Activated T-cell treated with anti-CD3 and anti-CD28 coated beads, Interleukin-2, amount 50 U/mL, for 24 hours (primary cell): Measurements from ENCODE around the gene ANO4.
"Not testable (repeated sequence)": the region's sequence is repeated elsewhere in the genome, so short reads cannot be mapped to it uniquely, and the experiment has no call there.

Source experiments
- DNase-seq: peaks from one replicate; pipeline ENCODE4 v3.0.0-alpha.2; 2020
- H3K27ac Mint-ChIP-seq: 2 replicates; pipeline ENCODE4 v1.8.0; 2020; ENCODE audit warnings: mild to moderate bottlenecking, mixed read lengths
- H3K27me3 Mint-ChIP-seq: 2 replicates; pipeline ENCODE4 v1.8.0; 2020; ENCODE audit warnings: mixed read lengths
- H3K36me3 Mint-ChIP-seq: 2 replicates; pipeline ENCODE4 v1.8.0; 2020; ENCODE audit warnings: low read depth, mixed read lengths
- H3K4me1 Mint-ChIP-seq: 2 replicates; pipeline ENCODE4 v1.8.0; 2020; ENCODE audit warnings: low read depth, mixed read lengths
- H3K4me3 Mint-ChIP-seq: 2 replicates; pipeline ENCODE4 v1.8.0; 2020; ENCODE audit warnings: mild to moderate bottlenecking, moderate library complexity, mixed read lengths
- H3K9me3 Mint-ChIP-seq: 2 replicates; pipeline ENCODE4 v1.8.0; 2020; ENCODE audit warnings: mixed read lengths

ANO4 gene

DNA sequence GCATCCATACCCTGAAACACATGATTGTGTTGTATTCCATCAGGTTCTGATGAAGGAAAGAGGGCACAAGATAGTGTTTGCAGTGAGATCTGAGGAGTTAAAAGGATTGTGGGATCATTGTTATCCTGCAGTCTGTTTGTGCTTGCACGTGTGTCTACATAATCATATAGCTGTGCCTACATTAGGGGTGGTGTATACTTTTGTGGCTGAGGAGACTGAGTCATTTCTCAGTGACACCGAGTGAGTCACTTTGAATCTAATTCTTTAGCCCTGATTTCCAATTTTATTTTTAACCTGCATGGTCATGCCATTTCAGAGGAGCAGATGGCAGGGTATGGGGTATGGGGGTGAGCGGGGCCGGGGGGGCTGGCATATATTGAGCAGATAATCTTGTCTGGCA is 133.2 kb downstream of the ANO4 start:
- no peak overlapping the region for H3K27ac Mint-ChIP-seq
- DNase-seq: no peak

DNA sequence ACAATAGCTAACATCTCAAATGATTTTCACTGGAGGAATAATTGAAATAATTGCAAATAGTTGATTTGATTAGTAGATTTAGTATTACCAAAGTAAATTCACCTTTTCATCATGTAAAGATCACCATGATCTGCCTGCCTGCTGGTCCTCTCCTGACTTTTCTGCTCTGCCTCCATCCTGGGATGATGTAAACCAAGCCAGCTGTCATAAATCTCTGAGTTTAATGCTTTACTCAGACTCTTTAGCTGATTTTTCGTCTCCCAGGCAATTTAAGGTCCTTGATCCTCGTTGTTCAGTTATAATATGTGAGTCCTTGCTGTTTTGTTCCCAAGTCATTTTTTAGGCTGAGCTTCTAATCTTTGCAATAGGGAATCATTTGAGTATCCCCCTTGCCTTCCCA is 138.0 kb downstream of the ANO4 start:
- Mint-ChIP-seq H3K27ac (no peak overlapping the region), H3K4me3 (no peak overlapping the region), H3K27me3 (no peaks in the 10 kb centered on the region), H3K36me3 (no peaks in the 10 kb centered on the region), H3K9me3 (peaks cover 2% of the 10 kb centered on the region), H3K4me1 (no peaks in the 10 kb centered on the region)
- no peak for DNase-seq

More for the DNA sequence above, 133.2 kb downstream of the ANO4 start:
- Mint-ChIP-seq H3K4me1 (no peaks in the 10 kb centered on the region), H3K4me3 (no peak overlapping the region), H3K27me3 (no peaks in the 10 kb centered on the region), H3K9me3 (no peaks in the 10 kb centered on the region), H3K36me3 (no peaks in the 10 kb centered on the region)

DNA sequence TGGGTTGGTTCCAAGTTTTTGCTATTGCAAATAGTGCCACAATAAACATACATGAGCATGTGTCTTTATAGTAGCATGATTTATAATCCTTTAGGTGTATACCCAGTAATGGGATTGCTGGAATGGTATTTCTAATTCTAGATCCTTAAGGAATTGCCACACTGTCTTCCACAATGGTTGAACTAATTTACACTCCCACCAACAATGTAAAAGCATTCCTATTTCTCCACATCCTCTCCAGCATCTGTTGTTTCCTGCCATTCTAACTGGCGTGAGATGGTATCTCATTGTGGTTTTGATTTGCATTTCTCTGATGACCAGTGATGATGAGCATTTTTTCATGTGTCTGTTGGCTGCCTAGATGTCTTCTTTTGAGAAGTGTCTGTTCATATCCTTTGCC is 139.0 kb downstream of the ANO4 start:
- not testable (repeated sequence) for H3K27me3 Mint-ChIP-seq, H3K36me3 Mint-ChIP-seq, H3K4me1 Mint-ChIP-seq, DNase-seq, H3K4me3 Mint-ChIP-seq, H3K27ac Mint-ChIP-seq, H3K9me3 Mint-ChIP-seq

DNA sequence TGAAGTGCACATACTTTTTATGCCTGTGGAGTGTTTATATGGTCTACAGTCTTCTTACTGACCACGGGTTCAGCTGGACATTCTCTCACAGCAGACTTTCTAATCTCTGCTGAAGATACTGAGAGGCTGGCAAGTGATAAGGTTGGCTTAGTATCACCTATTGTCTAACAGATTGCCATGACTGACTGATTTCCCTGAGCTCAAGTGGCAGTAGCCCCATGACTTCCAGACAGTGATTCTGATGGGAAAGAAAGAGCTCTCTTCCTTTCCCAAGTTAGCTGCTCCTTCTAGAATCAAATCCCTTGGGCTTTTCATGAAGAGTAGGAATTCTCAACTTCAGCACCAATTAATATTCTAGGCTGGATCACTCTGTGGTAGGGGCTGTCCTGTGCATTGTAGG is 141.4 kb downstream of the ANO4 start:
- no peaks in the 10 kb centered on the region for H3K27me3 Mint-ChIP-seq
- peaks cover 2% of the 10 kb centered on the region for H3K9me3 Mint-ChIP-seq
- no peaks in the 10 kb centered on the region for H3K4me1 Mint-ChIP-seq
- no peak overlapping the region for H3K27ac Mint-ChIP-seq
- DNase-seq: no peak
- H3K36me3 Mint-ChIP-seq: no peaks in the 10 kb centered on the region
- H3K4me3 Mint-ChIP-seq: no peak overlapping the region

DNA sequence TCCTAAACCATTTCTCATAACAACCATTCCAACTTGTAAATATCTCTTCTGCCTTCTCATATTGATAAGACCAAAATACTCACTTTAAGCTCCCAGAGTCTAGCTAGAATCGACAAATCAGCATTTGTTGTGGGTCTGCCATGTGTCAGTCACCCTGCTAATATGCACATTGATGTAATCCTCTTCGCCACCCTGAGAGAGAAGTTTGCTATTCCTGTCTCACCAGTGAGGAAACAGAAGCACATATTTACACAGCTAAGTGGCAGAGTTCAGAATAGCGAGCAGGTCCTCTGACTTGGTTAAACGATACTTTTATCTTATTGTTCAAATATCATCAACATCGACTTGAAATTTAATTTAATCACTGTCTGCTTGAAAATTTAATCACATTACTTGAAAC is 142.1 kb downstream of the ANO4 start:
- no peaks in the 10 kb centered on the region for H3K27me3 Mint-ChIP-seq
- H3K4me3 Mint-ChIP-seq: no peak overlapping the region
- H3K36me3 Mint-ChIP-seq: no peaks in the 10 kb centered on the region
- H3K9me3 Mint-ChIP-seq: peaks cover 2% of the 10 kb centered on the region
- no peaks in the 10 kb centered on the region for H3K4me1 Mint-ChIP-seq
- DNase-seq: no peak
- no peak overlapping the region for H3K27ac Mint-ChIP-seq

DNA sequence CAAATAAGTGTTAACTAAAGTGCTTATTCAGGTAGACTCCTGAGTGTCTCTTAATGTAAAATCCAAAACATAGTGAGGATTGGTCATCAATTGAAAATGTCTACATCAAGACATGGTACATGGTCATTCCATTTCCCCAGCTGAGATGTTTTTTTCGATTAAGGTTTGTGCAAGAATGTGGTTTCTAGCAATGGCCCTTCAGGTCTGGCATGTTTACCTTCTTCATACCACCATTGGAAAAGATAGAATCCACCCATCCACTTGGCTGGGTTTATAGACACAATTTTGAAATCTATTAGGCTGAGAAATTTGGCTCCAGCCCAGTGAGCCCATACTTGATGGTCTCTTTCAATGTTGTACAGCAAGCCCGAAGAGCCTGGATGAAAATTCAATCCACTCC is 145.9 kb downstream of the ANO4 start:
- no peak overlapping the region for H3K27ac Mint-ChIP-seq
- no peaks in the 10 kb centered on the region for H3K4me1 Mint-ChIP-seq
- no peak overlapping the region for H3K4me3 Mint-ChIP-seq
- no peaks in the 10 kb centered on the region for H3K36me3 Mint-ChIP-seq
- no peaks in the 10 kb centered on the region for H3K27me3 Mint-ChIP-seq
- H3K9me3 Mint-ChIP-seq: no peaks in the 10 kb centered on the region
- no peak for DNase-seq

DNA sequence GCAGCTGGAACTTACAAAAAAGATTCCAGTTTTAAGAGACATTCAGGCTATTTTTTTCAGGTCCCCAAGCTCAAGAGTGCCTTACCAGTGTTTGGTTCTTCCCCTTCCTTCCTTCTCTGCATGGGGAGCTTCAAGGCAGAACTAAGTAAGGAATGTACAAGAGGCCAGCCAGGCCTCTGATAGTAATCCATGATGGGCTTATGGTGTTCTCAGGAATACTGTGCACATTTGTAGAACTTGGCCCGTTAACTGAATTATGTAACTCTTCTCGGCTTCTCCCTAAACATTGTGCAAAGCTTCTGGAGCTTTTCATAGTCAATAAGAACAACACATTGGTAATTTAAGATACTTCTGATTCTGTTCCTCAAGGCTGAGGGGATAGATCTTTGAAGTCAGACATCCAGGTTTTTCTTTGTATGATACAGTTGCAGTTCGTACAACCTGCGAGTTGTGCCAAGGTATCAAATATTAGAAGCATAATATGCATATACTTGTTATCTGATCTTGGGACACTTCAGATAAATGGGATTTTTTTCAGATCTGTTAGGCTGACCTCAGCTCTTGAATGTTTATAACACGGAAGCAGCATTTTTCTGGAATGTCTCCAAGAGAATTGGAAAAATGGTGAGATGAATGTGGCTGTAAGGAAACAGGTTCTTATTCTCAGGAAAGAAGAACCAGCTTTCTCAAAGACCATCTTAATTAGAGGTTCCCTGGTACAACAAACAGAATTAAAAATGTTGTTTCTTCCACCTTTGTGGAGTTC is 148.6 kb downstream of the ANO4 start:
- no peak for DNase-seq
- H3K27ac Mint-ChIP-seq: no peak overlapping the region
- no peaks in the 10 kb centered on the region for H3K36me3 Mint-ChIP-seq
- no peak overlapping the region for H3K4me3 Mint-ChIP-seq
- H3K9me3 Mint-ChIP-seq: no peaks in the 10 kb centered on the region
- no peaks in the 10 kb centered on the region for H3K4me1 Mint-ChIP-seq
- H3K27me3 Mint-ChIP-seq: no peaks in the 10 kb centered on the region

DNA sequence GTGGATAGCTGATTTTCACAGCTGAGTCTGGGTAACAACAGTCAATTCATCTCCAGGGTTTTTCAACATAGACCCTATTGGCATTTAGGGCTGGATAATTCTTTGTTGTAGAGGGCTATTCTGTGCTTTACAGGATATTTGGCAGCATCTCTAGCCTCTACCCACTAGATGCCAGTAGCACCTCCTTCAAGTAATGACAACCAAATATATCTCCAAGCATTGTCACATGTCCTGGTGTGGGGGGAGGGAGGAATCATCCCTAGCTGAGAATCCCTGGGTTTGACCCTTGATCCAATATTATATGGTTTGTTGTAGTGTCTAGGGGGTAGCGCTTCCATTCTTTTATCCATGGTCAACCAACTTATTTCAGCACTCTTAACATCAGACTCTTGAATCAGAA is 157.2 kb downstream of the ANO4 start:
- Mint-ChIP-seq H3K9me3 (no peaks in the 10 kb centered on the region), H3K27ac (no peak overlapping the region), H3K27me3 (no peaks in the 10 kb centered on the region), H3K4me3 (no peak overlapping the region), H3K36me3 (no peaks in the 10 kb centered on the region), H3K4me1 (no peaks in the 10 kb centered on the region)
- DNase-seq: no peak

DNA sequence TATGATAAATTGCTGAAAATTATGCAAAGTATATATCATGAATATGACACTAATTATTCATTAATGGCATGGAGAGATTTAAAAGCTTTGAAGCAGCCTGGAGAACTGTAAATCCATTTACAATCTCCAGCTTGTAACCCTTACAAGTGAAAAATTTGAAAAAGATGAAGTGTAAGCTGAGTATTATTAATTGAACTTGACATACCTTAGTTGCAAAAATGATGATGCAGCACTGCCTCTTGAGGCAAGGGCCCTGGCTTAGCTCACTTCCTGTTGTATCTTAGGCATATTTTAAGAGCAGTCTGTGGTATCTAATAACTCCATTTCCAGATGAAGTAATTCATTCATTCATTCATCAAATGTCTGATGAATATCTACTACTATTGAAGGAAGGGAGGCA is 158.6 kb downstream of the ANO4 start:
- no peaks in the 10 kb centered on the region for H3K4me1 Mint-ChIP-seq
- no peak for DNase-seq
- H3K27ac Mint-ChIP-seq: no peak overlapping the region
- H3K9me3 Mint-ChIP-seq: no peaks in the 10 kb centered on the region
- no peak overlapping the region for H3K4me3 Mint-ChIP-seq
- no peaks in the 10 kb centered on the region for H3K27me3 Mint-ChIP-seq
- no peaks in the 10 kb centered on the region for H3K36me3 Mint-ChIP-seq

DNA sequence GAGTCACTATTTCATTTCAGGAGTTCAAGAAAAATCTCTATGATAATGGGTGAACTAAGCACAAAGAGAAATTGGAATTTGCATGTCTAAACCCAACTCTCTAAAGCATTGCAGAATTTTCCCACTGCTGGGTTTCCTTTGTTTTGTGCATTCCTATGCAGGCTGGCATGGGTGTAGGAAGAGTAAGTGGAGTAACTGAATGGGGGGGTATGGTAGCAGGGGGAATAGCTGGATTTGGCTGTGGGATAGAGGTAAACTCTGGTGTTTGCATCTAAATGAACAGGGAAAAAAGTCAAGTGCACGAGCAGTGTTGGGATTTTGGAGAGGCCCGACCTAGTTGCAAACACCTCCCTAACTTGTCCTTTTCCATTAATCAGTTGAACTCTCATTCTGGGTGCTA is 159.1 kb downstream of the ANO4 start:
- no peaks in the 10 kb centered on the region for H3K27me3 Mint-ChIP-seq
- no peaks in the 10 kb centered on the region for H3K4me1 Mint-ChIP-seq
- no peaks in the 10 kb centered on the region for H3K36me3 Mint-ChIP-seq
- H3K4me3 Mint-ChIP-seq: no peak overlapping the region
- no peaks in the 10 kb centered on the region for H3K9me3 Mint-ChIP-seq
- H3K27ac Mint-ChIP-seq: no peak overlapping the region
- no peak for DNase-seq

DNA sequence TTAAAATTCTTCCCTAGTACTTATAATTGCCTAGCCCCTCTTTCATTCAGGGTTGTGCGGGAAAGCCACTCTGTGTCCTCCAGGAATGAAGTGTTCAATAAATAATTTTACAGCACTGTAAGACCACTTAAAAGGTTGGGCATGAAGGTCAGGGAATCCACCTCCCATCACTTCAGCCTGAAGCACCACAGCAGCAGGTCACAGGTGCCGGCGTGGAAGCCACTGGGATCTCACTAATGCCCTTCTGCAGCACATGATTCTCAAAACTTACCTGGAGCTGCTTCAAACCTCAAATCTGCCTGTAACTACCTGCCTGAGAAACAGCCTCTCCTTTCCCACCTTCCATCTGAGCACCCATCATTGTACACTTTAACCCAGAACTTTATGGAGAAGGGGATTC is 159.5 kb downstream of the ANO4 start:
- Mint-ChIP-seq H3K9me3 (no peaks in the 10 kb centered on the region), H3K4me3 (no peak overlapping the region), H3K27ac (no peak overlapping the region), H3K4me1 (no peaks in the 10 kb centered on the region), H3K36me3 (no peaks in the 10 kb centered on the region), H3K27me3 (no peaks in the 10 kb centered on the region)
- DNase-seq: no peak

DNA sequence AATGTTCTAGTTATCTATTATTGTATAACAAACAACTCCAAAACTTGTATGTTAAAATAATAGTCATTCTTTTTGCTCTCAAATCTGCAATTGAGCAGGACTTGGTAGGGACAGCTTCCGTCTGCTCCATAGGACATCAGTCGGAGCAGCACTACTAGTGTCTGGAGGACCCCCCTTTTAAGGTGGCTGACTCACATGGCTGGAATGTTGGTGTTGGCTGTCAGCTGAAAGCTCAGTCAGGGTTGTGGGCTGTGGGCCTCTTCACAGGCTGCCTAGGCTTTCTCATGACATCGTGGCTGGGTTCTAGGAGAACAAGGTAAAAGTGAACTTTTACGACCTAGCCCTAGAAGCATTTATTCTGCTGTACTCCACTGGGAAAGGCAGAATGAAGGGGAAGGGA is 160.6 kb downstream of the ANO4 start:
- no peaks in the 10 kb centered on the region for H3K9me3 Mint-ChIP-seq
- no peak overlapping the region for H3K27ac Mint-ChIP-seq
- no peak for DNase-seq
- H3K36me3 Mint-ChIP-seq: no peaks in the 10 kb centered on the region
- no peaks in the 10 kb centered on the region for H3K27me3 Mint-ChIP-seq
- H3K4me1 Mint-ChIP-seq: no peaks in the 10 kb centered on the region
- no peak overlapping the region for H3K4me3 Mint-ChIP-seq

DNA sequence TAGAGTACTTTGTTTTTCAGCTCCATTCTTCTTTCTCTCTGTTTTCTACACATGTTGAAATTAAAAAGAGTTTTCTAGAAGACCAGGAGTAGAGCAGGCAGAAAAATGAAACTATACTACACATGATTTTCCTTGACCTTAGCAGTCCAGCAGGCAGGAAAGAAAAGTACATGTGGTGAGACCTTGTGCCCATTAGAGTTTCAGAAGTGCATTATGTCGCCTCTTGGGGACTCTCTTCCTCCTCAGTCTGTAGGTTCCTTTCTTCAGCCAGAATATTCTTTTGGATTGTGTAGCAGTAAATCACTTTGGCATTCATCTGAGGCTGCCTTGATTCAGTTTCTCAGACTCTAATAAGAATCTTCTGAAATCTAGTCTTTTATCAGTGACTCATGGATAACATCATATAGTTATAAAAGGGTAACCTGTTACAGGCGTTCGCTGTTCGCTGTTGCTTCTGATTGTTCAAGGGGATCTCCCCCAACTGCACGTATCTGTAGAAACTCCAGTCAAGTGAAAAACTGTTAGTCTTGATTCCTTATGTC is 161.8 kb downstream of the ANO4 start:
- DNase-seq: no peak
- H3K4me3 Mint-ChIP-seq: no peak overlapping the region
- H3K27ac Mint-ChIP-seq: no peak overlapping the region
- no peaks in the 10 kb centered on the region for H3K9me3 Mint-ChIP-seq
- no peaks in the 10 kb centered on the region for H3K27me3 Mint-ChIP-seq
- no peaks in the 10 kb centered on the region for H3K4me1 Mint-ChIP-seq
- H3K36me3 Mint-ChIP-seq: no peaks in the 10 kb centered on the region

DNA sequence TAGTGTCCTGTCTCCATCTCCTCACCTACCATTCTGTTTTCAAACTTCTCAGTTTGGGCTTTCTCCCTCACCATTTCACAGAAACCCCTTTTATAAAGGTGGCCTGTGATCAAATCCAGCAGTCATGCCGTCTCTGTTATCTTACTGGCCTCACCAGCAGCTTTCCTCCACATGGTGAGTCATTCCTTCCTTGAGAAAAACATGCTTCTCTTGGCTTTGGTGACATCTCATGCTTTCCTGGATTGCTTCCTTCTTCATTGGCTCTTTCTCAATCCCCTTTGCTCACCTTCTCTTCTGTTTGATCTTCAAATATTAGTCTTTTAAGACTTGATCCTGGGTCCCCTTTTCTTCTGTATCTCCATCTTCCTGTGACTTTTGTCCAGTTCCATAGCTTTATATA is 164.9 kb downstream of the ANO4 start:
- Mint-ChIP-seq H3K4me1 (no peaks in the 10 kb centered on the region), H3K36me3 (no peaks in the 10 kb centered on the region), H3K27ac (no peak overlapping the region), H3K4me3 (no peak overlapping the region), H3K9me3 (no peaks in the 10 kb centered on the region), H3K27me3 (no peaks in the 10 kb centered on the region)
- no peak for DNase-seq

DNA sequence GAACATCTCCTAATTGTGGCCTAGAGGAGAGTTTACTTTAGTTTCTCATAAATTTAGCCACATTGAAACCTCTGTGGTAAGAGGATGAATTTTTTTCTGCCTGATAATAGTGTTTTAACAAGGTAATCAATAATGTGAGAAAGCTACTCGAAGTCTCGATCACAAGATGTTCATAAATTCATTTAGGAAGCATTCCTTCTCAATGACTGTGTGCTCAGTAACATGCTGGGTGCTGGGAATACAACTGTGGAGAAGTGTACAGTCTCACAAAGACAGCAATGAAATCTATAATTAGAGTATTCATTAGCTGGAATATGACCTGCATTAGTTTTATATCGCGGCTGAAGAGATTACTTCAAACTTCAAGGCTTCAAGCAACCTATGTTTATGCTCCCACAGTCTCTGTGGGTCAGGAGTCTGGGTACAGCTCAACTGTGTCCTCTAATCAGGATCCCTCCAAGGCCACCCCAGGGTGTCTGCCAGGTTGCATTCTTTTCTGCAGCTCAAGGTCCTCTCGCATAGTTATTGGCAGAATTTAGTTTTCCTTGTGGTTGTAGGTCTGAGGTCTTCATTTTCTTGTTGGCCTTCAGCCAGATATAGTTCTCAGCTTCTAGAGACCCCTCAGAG is 167.6 kb downstream of the ANO4 start:
- DNase-seq: no peak
- Mint-ChIP-seq H3K4me1 (no peaks in the 10 kb centered on the region), H3K27ac (no peak overlapping the region), H3K4me3 (no peak overlapping the region), H3K27me3 (no peaks in the 10 kb centered on the region), H3K9me3 (no peaks in the 10 kb centered on the region), H3K36me3 (no peaks in the 10 kb centered on the region)
